ENCODE data around the gene PFDN1.

The PFDN1 gene

GRCh38 chr5:140207250-140207964 is 95.5 kb downstream of the PFDN1 start:
- H3K27me3 ChIP-seq (ENCODE audit: insufficient read depth, poor library complexity, severe bottlenecking) = no peaks in the 10 kb centered on the region
- DNase-seq (ENCODE audit: low read depth in 1 of 2, low spot score in 1 of 2) = peak in 1 of 2 experiments; percentile 25
- H3K27ac ChIP-seq (replicated peaks) = no peak overlapping the region
- H3K4me3 ChIP-seq (replicated peaks; ENCODE audit: insufficient read depth, low read length) = no peak overlapping the region
- TF ChIP-seq SPI1 (IDR thresholded peaks at IDR 0.05; ENCODE audit: borderline replicate concordance, low read depth) = peak; percentile 56
- TF ChIP-seq REST (IDR thresholded peaks at IDR 0.05; ENCODE audit: insufficient replicate concordance, low read depth) = no peak
- no peak for TF ChIP-seq CTCF (IDR thresholded peaks at IDR 0.05; ENCODE audit: insufficient read depth, low read length)
- no peak for TF ChIP-seq GABPA (IDR thresholded peaks at IDR 0.05; ENCODE audit: low read depth)

DNA sequence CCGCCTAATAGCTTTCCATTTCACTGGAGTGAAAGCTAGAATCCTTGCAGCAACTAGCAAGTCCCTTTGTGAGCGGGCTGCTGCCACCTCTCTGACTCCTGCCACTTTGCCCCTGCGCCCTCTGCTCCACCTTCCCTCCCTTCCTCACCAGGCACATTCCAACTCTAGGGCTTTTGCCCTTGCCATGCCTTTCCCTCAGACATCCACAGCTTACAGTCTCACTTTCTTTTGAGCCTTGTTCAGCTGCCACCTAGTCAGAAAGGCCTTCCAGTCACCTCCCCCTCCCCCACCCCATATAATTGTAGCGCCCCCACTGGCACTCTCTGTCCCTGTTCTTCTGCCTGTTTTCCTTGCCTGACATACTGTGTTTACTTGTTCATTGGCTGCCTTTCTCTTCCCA is 96.9 kb downstream of the PFDN1 start:
- TF ChIP-seq CTCF (IDR thresholded peaks at IDR 0.05; ENCODE audit: insufficient read depth, low read length) = no peak
- no peak for TF ChIP-seq REST (IDR thresholded peaks at IDR 0.05; ENCODE audit: insufficient replicate concordance, low read depth)
- TF ChIP-seq SPI1 (IDR thresholded peaks at IDR 0.05; ENCODE audit: borderline replicate concordance, low read depth) = no peak
- no peak for TF ChIP-seq GABPA (IDR thresholded peaks at IDR 0.05; ENCODE audit: low read depth)
- TF ChIP-seq POLR2AphosphoS5 (IDR thresholded peaks at IDR 0.05; ENCODE audit: low read depth) = no peak
- Histone ChIP-seq H3K4me3 (replicated peaks; ENCODE audit: insufficient read depth, low read length) (no peak overlapping the region), H3K27me3 (ENCODE audit: insufficient read depth, poor library complexity, severe bottlenecking) (no peaks in the 10 kb centered on the region), H3K27ac (replicated peaks) (no peak overlapping the region)
- no peak for DNase-seq (ENCODE audit: low read depth in 1 of 2, low spot score in 1 of 2)

- DNase-seq (ENCODE audit: low read depth in 1 of 2, low spot score in 1 of 2) = peak; percentile 14 to 22
- TF ChIP-seq GABPA (IDR thresholded peaks at IDR 0.05; ENCODE audit: low read depth) = no peak
- TF ChIP-seq CTCF (IDR thresholded peaks at IDR 0.05; ENCODE audit: insufficient read depth, low read length) = no peak
- no peak for TF ChIP-seq REST (IDR thresholded peaks at IDR 0.05; ENCODE audit: insufficient replicate concordance, low read depth)
- no peak for TF ChIP-seq SPI1 (IDR thresholded peaks at IDR 0.05; ENCODE audit: borderline replicate concordance, low read depth)
- no peak for TF ChIP-seq POLR2AphosphoS5 (IDR thresholded peaks at IDR 0.05; ENCODE audit: low read depth)
Observed at GRCh38 chr5:140205216-140205615, 97.7 kb downstream of the PFDN1 start.

More at GRCh38 chr5:140205216-140205615, 97.7 kb downstream of the PFDN1 start:
- Histone ChIP-seq H3K27me3 (ENCODE audit: insufficient read depth, poor library complexity, severe bottlenecking) (no peaks in the 10 kb centered on the region), H3K27ac (replicated peaks) (no peak overlapping the region), H3K4me3 (replicated peaks; ENCODE audit: insufficient read depth, low read length) (no peak overlapping the region)

Data from HL-60 (cell line).